Esophagus muscularis mucosa (tissue), 3 donors: ENCODE results near the gene TFE3.

Experiments used
- POLR2AphosphoS5 ChIP-seq, 2 donors: sonication (generic); formaldehyde crosslinking; IDR thresholded peaks; one replicate each; pipeline ENCODE4 v1.6.1; 2017; ENCODE audit warnings: antibody characterized with exemption in 2 of 2
- TF ChIP-seq, protein P1 (sequence below), 3 experiments: fragments of 200-600 bp in 2 of 3; fragments of 450-650 bp in 1 of 3; sonication (generic) in 2 of 3; IDR thresholded peaks; one replicate each; pipeline ENCODE4 v1.5.1; 2017 to 2019; ENCODE audit warnings: antibody characterized with exemption in 3 of 3, mild to moderate bottlenecking in 2 of 3, moderate library complexity in 1 of 3

DNA sequence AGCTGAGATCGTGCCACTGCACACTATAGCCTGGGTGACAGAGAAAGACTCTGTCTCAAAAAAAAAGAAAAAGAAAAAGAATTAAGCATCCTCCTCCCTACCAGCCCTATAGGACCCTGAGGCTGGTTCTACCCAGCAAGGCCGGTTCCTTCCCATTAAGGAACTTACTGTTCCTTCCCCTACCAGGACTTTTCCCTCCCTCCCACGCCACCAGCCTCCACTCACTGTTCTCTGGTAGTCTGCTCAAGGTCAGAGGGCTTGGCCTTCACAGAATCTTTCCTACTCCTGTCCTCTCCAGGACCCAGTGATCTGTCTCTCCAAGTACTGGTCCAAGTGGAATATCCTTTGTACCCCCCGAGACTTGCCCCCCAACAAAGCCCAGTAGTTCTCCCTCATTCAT lies 42.5 kb downstream of the TFE3 start:
- TF ChIP-seq, protein P1, sequence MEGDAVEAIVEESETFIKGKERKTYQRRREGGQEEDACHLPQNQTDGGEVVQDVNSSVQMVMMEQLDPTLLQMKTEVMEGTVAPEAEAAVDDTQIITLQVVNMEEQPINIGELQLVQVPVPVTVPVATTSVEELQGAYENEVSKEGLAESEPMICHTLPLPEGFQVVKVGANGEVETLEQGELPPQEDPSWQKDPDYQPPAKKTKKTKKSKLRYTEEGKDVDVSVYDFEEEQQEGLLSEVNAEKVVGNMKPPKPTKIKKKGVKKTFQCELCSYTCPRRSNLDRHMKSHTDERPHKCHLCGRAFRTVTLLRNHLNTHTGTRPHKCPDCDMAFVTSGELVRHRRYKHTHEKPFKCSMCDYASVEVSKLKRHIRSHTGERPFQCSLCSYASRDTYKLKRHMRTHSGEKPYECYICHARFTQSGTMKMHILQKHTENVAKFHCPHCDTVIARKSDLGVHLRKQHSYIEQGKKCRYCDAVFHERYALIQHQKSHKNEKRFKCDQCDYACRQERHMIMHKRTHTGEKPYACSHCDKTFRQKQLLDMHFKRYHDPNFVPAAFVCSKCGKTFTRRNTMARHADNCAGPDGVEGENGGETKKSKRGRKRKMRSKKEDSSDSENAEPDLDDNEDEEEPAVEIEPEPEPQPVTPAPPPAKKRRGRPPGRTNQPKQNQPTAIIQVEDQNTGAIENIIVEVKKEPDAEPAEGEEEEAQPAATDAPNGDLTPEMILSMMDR (IDR thresholded peaks at IDR 0.05), result no peak
- TF ChIP-seq POLR2AphosphoS5 (IDR thresholded peaks at IDR 0.05), result no peak
